Neutrophil (primary cell): Measurements from ENCODE around the gene ANKRD35.
"Not testable (repeated sequence)": the region's sequence is repeated elsewhere in the genome, so short reads cannot be mapped to it uniquely, and the experiment has no call there.

Experiments used
- H3K27ac ChIP-seq: fragments of 200-600 bp; sonication (generic); 2 replicates; pipeline ENCODE4 v1.5.1; 2016; ENCODE audit warnings: mild to moderate bottlenecking, moderate library complexity
- H3K27me3 ChIP-seq: fragments of 200-600 bp; sonication (generic); 2 replicates; pipeline ENCODE4 v1.6.0; 2016; ENCODE audit warnings: mild to moderate bottlenecking
- H3K36me3 ChIP-seq: fragments of 200-600 bp; sonication (generic); 2 replicates; pipeline ENCODE4 v1.5.1; 2017
- H3K4me1 ChIP-seq, 2 experiments: fragments of 200-600 bp in 1 of 2; sonication (generic) in 1 of 2; 1 replicate in 1 of 2; 2 replicates in 1 of 2; pipeline versions ENCODE4 v1.5.1 to v1.6.1; 2013 to 2016; ENCODE audit warnings: low read depth in 1 of 2, low read length in 1 of 2, mild to moderate bottlenecking in 1 of 2, moderate library complexity in 1 of 2; ENCODE audit not compliant: control insufficient read depth in 1 of 2, insufficient read depth in 1 of 2
- H3K4me3 ChIP-seq, 2 experiments: fragments of 200-600 bp in 1 of 2; sonication (generic) in 1 of 2; 1 replicate in 1 of 2; 2 replicates in 1 of 2; pipeline ENCODE4 v1.5.1; 2013 to 2016; ENCODE audit warnings: low read depth in 1 of 2, low read length in 1 of 2, mild to moderate bottlenecking in 1 of 2, moderate library complexity in 1 of 2
- H3K9me3 ChIP-seq: fragments of 200-600 bp; sonication (generic); 2 replicates; pipeline ENCODE4 v1.5.1; 2016
- TF ChIP-seq, protein P1 (sequence below): fragments of 200-600 bp; sonication (generic); IDR thresholded peaks from 2 replicates; pipeline ENCODE4 v1.5.1; 2016; ENCODE audit warnings: antibody characterized with exemption

Gene ANKRD35

GRCh38 chr1:145922266-145922665, 36.6 kb upstream of the ANKRD35 start:
- Histone ChIP-seq H3K4me1 (peaks cover 60 to 66% of the 10 kb centered on the region in 2 experiments), H3K27ac (peak overlapping the region; percentile 67), H3K4me3 (no peak overlapping the region), H3K27me3 (no peaks in the 10 kb centered on the region), H3K36me3 (peaks cover 13% of the 10 kb centered on the region), H3K9me3 (no peaks in the 10 kb centered on the region)
- TF ChIP-seq, protein P1, sequence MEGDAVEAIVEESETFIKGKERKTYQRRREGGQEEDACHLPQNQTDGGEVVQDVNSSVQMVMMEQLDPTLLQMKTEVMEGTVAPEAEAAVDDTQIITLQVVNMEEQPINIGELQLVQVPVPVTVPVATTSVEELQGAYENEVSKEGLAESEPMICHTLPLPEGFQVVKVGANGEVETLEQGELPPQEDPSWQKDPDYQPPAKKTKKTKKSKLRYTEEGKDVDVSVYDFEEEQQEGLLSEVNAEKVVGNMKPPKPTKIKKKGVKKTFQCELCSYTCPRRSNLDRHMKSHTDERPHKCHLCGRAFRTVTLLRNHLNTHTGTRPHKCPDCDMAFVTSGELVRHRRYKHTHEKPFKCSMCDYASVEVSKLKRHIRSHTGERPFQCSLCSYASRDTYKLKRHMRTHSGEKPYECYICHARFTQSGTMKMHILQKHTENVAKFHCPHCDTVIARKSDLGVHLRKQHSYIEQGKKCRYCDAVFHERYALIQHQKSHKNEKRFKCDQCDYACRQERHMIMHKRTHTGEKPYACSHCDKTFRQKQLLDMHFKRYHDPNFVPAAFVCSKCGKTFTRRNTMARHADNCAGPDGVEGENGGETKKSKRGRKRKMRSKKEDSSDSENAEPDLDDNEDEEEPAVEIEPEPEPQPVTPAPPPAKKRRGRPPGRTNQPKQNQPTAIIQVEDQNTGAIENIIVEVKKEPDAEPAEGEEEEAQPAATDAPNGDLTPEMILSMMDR: no peak

GRCh38 chr1:145920297-145920696, 34.6 kb upstream of the ANKRD35 start:
- not testable (repeated sequence) for H3K4me3 ChIP-seq, H3K27me3 ChIP-seq, H3K27ac ChIP-seq, H3K9me3 ChIP-seq
- Histone ChIP-seq H3K36me3 (peaks cover 10% of the 10 kb centered on the region), H3K4me1 (peaks cover 47 to 53% of the 10 kb centered on the region in 2 experiments)

DNA sequence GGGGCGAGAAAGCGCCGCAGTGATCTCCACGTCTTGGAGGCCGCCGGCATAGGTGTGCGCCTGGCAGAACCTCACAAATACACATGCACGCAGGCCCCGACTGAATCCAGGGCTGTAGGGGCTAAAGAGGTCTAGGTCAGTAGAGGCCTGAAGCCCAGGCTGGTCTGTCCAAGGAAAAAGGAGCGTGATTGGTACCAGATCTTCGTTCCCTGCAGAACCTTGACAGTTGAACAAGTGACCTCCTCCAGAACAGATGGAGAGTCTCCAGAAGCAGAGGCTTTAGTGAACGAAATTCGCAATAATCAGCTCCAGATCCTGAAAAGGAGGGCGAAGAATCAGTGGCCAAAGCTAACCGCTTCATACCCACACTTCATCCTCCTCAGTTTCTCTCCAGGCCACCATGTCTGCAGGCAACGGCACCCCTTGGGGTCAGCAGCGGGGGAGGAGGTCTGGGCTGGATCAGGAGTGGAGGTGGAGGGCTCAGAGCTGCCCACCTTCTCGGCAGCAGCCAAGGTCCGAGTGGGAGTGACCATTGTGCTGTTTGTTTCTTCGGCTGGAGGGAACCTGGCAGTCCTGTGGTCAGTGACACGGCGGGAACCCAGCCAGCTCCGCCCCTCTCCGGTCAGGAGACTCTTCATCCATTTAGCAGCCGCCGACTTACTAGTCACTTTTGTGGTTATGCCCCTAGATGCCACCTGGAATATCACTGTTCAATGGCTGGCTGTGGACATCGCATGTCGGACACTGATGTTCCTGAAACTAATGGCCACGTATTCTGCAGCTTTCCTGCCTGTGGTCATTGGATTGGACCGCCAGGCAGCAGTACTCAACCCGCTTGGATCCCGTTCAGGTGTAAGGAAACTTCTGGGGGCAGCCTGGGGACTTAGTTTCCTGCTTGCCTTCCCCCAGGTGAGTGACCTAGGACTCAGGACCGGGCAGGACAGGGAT, 33.6 kb upstream of the ANKRD35 start:
- no peaks in the 10 kb centered on the region for H3K9me3 ChIP-seq
- peak overlapping the region; percentile 97 for H3K27ac ChIP-seq
- peaks cover 47 to 53% of the 10 kb centered on the region in 2 experiments for H3K4me1 ChIP-seq
- peak overlapping the region; percentile 86 to 92 for H3K4me3 ChIP-seq
- no peaks in the 10 kb centered on the region for H3K27me3 ChIP-seq
- TF ChIP-seq, protein P1: peak; percentile 30
- H3K36me3 ChIP-seq: peaks cover 17% of the 10 kb centered on the region

DNA sequence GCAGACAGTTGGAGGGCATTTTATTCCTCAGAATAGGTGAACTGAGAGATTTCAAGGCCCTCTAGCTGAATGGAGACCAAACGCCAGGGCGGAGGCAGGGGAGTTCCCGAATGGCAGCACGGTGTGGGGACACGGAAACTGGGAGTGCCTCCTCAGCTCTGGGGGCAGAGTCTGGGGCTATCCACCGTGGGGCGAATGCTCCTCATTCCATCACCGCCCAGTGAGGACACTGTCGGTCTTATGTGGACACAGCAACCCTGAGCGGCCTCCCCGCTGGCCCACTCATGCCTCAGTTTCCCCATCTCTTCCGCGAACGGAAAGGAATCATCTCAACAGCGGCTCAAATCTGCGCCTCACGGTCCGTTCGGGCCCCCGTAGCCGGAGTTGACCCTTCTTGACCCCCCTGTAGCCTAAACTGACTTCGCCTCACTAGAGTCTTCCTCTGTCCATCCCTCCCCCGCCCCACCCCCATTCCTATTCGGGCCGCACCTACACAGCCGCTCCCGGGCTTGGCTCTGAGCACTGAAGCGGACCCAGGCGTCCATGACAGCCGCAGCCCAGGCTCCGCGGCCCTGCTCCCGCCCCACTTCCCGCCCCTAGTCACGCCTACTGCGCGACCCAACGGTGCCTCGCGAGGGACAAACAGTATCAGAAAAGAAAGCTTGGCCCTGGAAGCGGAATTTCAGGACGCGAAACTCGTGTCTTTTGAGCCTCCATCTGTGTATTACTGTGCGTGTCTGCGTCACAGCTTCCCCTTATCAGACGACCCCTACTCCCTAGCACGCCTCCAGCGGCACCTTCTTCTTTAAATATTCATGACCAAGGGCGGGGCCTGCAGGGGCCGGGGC, 32.7 kb upstream of the ANKRD35 start, which contains the start of gene PEX11B:
PEX11B (minus strand) TSS at position 574 of the 848 bp plus-strand sequence; CDS start at position 545, 29 bp downstream.
- H3K9me3 ChIP-seq: no peaks in the 10 kb centered on the region
- H3K27me3 ChIP-seq: no peaks in the 10 kb centered on the region
- peaks cover 18% of the 10 kb centered on the region for H3K36me3 ChIP-seq
- TF ChIP-seq, protein P1: peak; percentile 31
- peak within 1 kb of the TSS; percentile 97 for H3K27ac ChIP-seq
- peak within 1 kb of the TSS; percentile 86 to 92 for H3K4me3 ChIP-seq
- H3K4me1 ChIP-seq: peaks cover 45 to 48% of the 10 kb centered on the region in 2 experiments

- Histone ChIP-seq H3K27ac (peak overlapping the region; percentile 97), H3K9me3 (no peaks in the 10 kb centered on the region), H3K4me1 (peaks cover 37 to 40% of the 10 kb centered on the region in 2 experiments), H3K4me3 (peak overlapping the region; percentile 86 to 92), H3K36me3 (peaks cover 22% of the 10 kb centered on the region), H3K27me3 (no peaks in the 10 kb centered on the region)
- TF ChIP-seq, protein P1: no peak
Measured at GRCh38 chr1:145917595-145917994, 31.9 kb upstream of the ANKRD35 start.
